Body of pancreas (tissue), 4 donors: ENCODE results near the gene ART3.

Experiments
- CTCF ChIP-seq, 7 experiments: fragments of 450-650 bp in 4 of 7; fragments of 200-600 bp in 3 of 7; sonication (generic) in 3 of 7; IDR thresholded peaks; one replicate each; pipeline ENCODE4 v1.5.1; 2016 to 2019; ENCODE audit warnings: antibody characterized with exemption in 7 of 7
- POLR2A ChIP-seq, 3 donors: fragments of 450-650 bp; IDR thresholded peaks; one replicate each; pipeline ENCODE4 v1.6.1; 2016; ENCODE audit warnings: antibody characterized with exemption in 3 of 3, mild to moderate bottlenecking in 2 of 3

GRCh38 chr4:76058302-76058701 lies 16.2 kb upstream of the ART3 start:
- TF ChIP-seq CTCF (IDR thresholded peaks at IDR 0.05) (no peak), POLR2A (IDR thresholded peaks at IDR 0.05) (no peak)
